B cell (primary cell): ENCODE measurements around the gene TAX1BP3. TPM values are rescaled to one million over a fixed set of nuclear protein-coding genes. Genes with fewer than 3 reads are reported as not detected.

Source experiments
- ATAC-seq: fragments of 200-7000 bp; cut with Tn5 transposase; one replicate; pipeline ENCODE4 v1.10.0; 2021; ENCODE audit warnings: low read depth, mild to moderate bottlenecking, moderate number of reproducible peaks, moderate library complexity
- CTCF ChIA-PET: fragments of 350-600 bp; sonication (Branson Sonifier 250); formaldehyde crosslinking; loops from one replicate; lab custom pipeline; 2021; ENCODE audit warnings: antibody characterized with exemption, inconsistent platforms; lab: Charles Lee
- POLR2A ChIA-PET: fragments of 350-600 bp; sonication (Branson Sonifier 250); formaldehyde crosslinking; loops from one replicate; lab custom pipeline; 2021; ENCODE audit warnings: antibody characterized with exemption; lab: Charles Lee
- DNase-seq: peaks from one replicate; pipeline ENCODE4 v3.0.0; 2013
- H2AFZ ChIP-seq: 2 replicates; pipeline ENCODE4 v1.6.1; 2012; ENCODE audit warnings: mild to moderate bottlenecking, low read depth, low read length; ENCODE audit not compliant: insufficient read depth, poor library complexity, severe bottlenecking
- H3K27ac ChIP-seq, 2 donors: 1 replicate in 1 of 2; 2 replicates in 1 of 2; pipeline ENCODE4 v1.5.1; 2012 to 2013; ENCODE audit warnings: low read length in 2 of 2, mild to moderate bottlenecking in 2 of 2, moderate library complexity in 1 of 2
- H3K27me3 ChIP-seq, 4 experiments: fragments of 200-600 bp in 1 of 4; sonication (generic) in 1 of 4; replicated peaks in 1 of 4; 1 replicate in 2 of 4; 2 replicates in 2 of 4; pipeline versions ENCODE4 v1.6.1 to v1.7.0; 2013 to 2016; ENCODE audit warnings: low read length in 3 of 4, mild to moderate bottlenecking in 2 of 4, mixed read lengths in 1 of 4, moderate library complexity in 1 of 4; ENCODE audit not compliant: insufficient read depth in 4 of 4, control insufficient read depth in 3 of 4; ENCODE audit errors: control extremely low read depth in 1 of 4
- H3K36me3 ChIP-seq, 2 experiments: replicated peaks in 1 of 2; 1 replicate in 1 of 2; 2 replicates in 1 of 2; pipeline versions ENCODE4 v1.6.1 to v1.7.1; 2013; ENCODE audit warnings: low read length in 1 of 2; ENCODE audit not compliant: insufficient read depth in 2 of 2, control insufficient read depth in 1 of 2; ENCODE audit errors: control extremely low read depth in 1 of 2, extremely low read depth in 1 of 2
- H3K4me1 ChIP-seq, 2 donors: fragments of 200-600 bp in 1 of 2; sonication (generic) in 1 of 2; 1 replicate in 1 of 2; 2 replicates in 1 of 2; pipeline versions ENCODE4 v1.5.1 to v1.6.1; 2013 to 2017; ENCODE audit warnings: low read length in 2 of 2; ENCODE audit not compliant: control insufficient read depth in 2 of 2, insufficient read depth in 2 of 2
- H3K4me2 ChIP-seq: replicated peaks from 2 replicates; pipeline ENCODE3; 2012; ENCODE audit warnings: mild to moderate bottlenecking, low read depth, low read length; ENCODE audit not compliant: poor library complexity, severe bottlenecking
- H3K4me3 ChIP-seq, 5 experiments: fragments of 200-600 bp in 1 of 5; sonication (generic) in 1 of 5; 1 replicate in 3 of 5; 2 replicates in 2 of 5; pipeline versions ENCODE4 v1.5.1 to v1.7.0; 2011 to 2016; ENCODE audit warnings: low read length in 4 of 5, mild to moderate bottlenecking in 4 of 5, low read depth in 2 of 5, control low read depth in 1 of 5, moderate library complexity in 1 of 5; ENCODE audit not compliant: insufficient read depth in 1 of 5; ENCODE audit errors: control extremely low read depth in 1 of 5, extremely low read depth in 1 of 5
- H3K79me2 ChIP-seq: fragments of 200-600 bp; sonication (generic); one replicate; pipeline ENCODE4 v1.6.0; 2016; ENCODE audit warnings: low read length; ENCODE audit not compliant: control insufficient read depth, insufficient read depth
- H3K9ac ChIP-seq: fragments of 200-600 bp; sonication (generic); 2 replicates; pipeline ENCODE4 v1.6.1; 2017; ENCODE audit warnings: mild to moderate bottlenecking, low read length, moderate library complexity
- H3K9me3 ChIP-seq, 3 donors: one replicate each; pipeline versions ENCODE4 v1.6.1 to v1.7.1; 2013; ENCODE audit warnings: low read length in 2 of 3; ENCODE audit not compliant: control insufficient read depth in 2 of 3, insufficient read depth in 1 of 3; ENCODE audit errors: control extremely low read depth in 1 of 3
- H4K20me1 ChIP-seq: 2 replicates; pipeline ENCODE4 v1.6.0; 2012; ENCODE audit warnings: mild to moderate bottlenecking, low read length; ENCODE audit not compliant: insufficient read depth, control insufficient read depth, poor library complexity, severe bottlenecking
- H3K27ac Mint-ChIP-seq: one replicate; pipeline ENCODE4 v1.8.0; 2021; ENCODE audit warnings: mixed read lengths
- H3K27me3 Mint-ChIP-seq: one replicate; pipeline ENCODE4 v1.8.0; 2021; ENCODE audit warnings: mixed read lengths
- H3K4me1 Mint-ChIP-seq: one replicate; pipeline ENCODE4 v1.8.0; 2021; ENCODE audit warnings: mixed read lengths
- H3K4me3 Mint-ChIP-seq: one replicate; pipeline ENCODE4 v1.8.0; 2021; ENCODE audit warnings: mixed read lengths
- H3K9me3 Mint-ChIP-seq: one replicate; pipeline ENCODE4 v1.8.0; 2022; ENCODE audit warnings: mixed read lengths; ENCODE audit not compliant: insufficient read depth
- EZH2 ChIP-seq: IDR thresholded peaks from 2 replicates; pipeline ENCODE4 v1.6.1; 2012; ENCODE audit warnings: borderline replicate concordance, low read depth, mild to moderate bottlenecking, moderate library complexity, low read length; ENCODE audit not compliant: insufficient read depth, poor library complexity, severe bottlenecking
- WGBS: methylation state at CpG from one replicate; pipeline ENCODE4 v1.1.5; 2013; ENCODE audit warnings: missing lambda C conversion rate; ENCODE audit not compliant: insufficient coverage; 5-methylcytosine and 5-hydroxymethylcytosine counted together
- intact Hi-C: fragments of 100-400 bp; cut with micrococcal nuclease; formaldehyde crosslinking; loops from one replicate; pipeline ENCODE4 v1.10.0; 2022
- polyA plus RNA-seq: library from polyadenylated mRNA; depleted of rRNA; stranded (reverse); fragments of >200 nt; gene quantifications from 2 replicates; pipeline ENCODE4 v1.2.3, GENCODE V29; 2012
- total RNA-seq, 2 donors: library from RNA; stranded (reverse); fragments of 120-200 nt in 1 of 2; gene quantifications; 1 replicate in 1 of 2; 2 replicates in 1 of 2; pipeline versions ENCODE4 v1.2.3 to v1.2.4, GENCODE V29; 2013 to 2022
- TF ChIP-seq, protein P1 (sequence below): fragments of 200-600 bp; IDR thresholded peaks from one replicate; pipeline ENCODE4 v1.8.0; 2022; ENCODE audit warnings: antibody characterized with exemption, mild to moderate bottlenecking

TAX1BP3 gene
- total and polyA plus RNA-seq, 2 donors (not counting 1 experiment from before 2014, with no cell fraction given), result 17.7 to 22.1 TPM

DNA sequence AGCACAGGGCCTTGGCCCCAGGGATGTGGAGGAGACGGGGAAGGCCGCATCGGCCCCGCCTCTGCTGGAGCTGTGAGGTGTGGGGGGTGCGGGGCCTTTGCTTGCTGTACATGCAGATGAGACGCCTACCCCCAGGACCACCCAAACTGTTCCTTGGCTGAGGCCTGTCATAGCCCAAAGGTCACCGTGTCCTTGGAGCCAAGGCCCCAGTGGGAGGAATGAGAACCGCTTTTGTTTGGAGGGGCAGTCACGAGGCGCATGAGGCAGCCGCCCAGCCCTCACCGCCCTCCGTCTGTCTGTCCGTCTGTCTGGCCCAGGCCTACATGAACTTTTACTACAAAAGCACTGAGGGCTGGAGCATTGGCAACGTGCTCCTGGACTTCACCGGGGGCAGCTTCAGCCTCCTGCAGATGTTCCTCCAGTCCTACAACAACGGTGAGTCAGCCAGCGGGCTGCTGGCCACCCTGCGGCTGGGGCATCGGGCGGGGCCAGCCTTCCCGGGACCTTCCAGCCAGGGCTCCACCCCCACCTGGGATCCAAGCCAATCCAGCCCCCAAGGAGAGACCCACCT is 8.8 kb downstream of the TAX1BP3 start:
- WGBS, result 94% methylated on average over 16 of the region's 22 CpGs
- Histone ChIP-seq H2AFZ (no peak overlapping the region), H3K27ac (no peak overlapping the region), H3K36me3 (peaks cover 0 to 5% of the 10 kb centered on the region in 2 experiments), H3K4me3 (no peak overlapping the region), H3K4me2 (no peak overlapping the region), H3K79me2 (no peaks in the 10 kb centered on the region), H3K9me3 (no peaks in the 10 kb centered on the region), H3K4me1 (peaks cover 0 to 4% of the 10 kb centered on the region in 2 donors), H4K20me1 (no peaks in the 10 kb centered on the region), H3K9ac (no peak overlapping the region), H3K27me3 (no peaks in the 10 kb centered on the region)
- no peaks in the 10 kb centered on the region for H3K27me3 Mint-ChIP-seq
- ChIA-PET POLR2A (interaction anchor here (0.6 kb wide), 1 partner anchor 22 kb away, joined by 3 read pairs; no protein-coding TSS in a partner anchor), CTCF (no interaction called here)
- H3K9me3 Mint-ChIP-seq, result no peaks in the 10 kb centered on the region
- no peak overlapping the region for H3K4me3 Mint-ChIP-seq
- H3K4me1 Mint-ChIP-seq, result peaks cover 2% of the 10 kb centered on the region
- intact Hi-C loops, result no loop called here
- no peak overlapping the region for H3K27ac Mint-ChIP-seq
- TF ChIP-seq, protein P1, sequence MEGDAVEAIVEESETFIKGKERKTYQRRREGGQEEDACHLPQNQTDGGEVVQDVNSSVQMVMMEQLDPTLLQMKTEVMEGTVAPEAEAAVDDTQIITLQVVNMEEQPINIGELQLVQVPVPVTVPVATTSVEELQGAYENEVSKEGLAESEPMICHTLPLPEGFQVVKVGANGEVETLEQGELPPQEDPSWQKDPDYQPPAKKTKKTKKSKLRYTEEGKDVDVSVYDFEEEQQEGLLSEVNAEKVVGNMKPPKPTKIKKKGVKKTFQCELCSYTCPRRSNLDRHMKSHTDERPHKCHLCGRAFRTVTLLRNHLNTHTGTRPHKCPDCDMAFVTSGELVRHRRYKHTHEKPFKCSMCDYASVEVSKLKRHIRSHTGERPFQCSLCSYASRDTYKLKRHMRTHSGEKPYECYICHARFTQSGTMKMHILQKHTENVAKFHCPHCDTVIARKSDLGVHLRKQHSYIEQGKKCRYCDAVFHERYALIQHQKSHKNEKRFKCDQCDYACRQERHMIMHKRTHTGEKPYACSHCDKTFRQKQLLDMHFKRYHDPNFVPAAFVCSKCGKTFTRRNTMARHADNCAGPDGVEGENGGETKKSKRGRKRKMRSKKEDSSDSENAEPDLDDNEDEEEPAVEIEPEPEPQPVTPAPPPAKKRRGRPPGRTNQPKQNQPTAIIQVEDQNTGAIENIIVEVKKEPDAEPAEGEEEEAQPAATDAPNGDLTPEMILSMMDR, result no peak
- no peak for TF ChIP-seq EZH2
- DNase-seq, result no peak
- no peak for ATAC-seq

DNA sequence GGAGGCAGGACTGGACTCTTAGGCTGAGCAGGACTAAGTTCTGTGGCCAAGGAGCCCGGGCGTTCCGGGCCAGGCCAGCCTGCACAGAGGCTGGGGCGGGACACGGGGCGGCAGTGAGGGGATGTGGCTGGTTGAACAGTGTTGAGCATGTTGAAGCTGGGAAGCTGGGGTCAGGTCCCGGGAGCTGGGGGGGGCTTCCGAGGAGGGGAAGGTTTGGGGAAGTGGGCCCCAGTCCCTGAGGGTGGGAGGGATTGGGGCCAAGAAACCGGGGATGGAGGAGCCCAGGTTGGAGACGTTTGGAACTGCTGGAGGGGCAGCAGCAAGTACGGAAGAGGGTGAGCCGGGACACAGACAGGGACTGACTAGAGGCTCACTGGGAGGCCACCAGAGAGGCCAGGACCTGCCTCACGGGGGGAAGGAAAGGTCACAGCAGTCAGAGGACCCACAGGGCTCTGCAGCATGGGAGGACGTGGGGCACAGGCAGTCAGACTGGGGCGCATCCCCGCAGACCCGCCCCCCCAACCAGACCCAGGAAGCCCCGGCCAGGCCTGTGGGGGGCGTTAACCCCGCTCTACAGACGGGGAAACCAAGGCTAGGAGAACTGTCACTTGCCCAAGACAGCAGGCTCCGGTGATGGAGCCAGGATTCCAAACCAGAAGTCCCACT is 9.5 kb downstream of the TAX1BP3 start:
- no peaks in the 10 kb centered on the region for H4K20me1 ChIP-seq
- no peaks in the 10 kb centered on the region for H3K9me3 ChIP-seq
- Mint-ChIP-seq H3K27me3 (no peaks in the 10 kb centered on the region), H3K9me3 (no peaks in the 10 kb centered on the region), H3K4me1 (peaks cover 2% of the 10 kb centered on the region), H3K4me3 (no peak overlapping the region), H3K27ac (no peak overlapping the region)
- H3K36me3 ChIP-seq, result peaks cover 0 to 4% of the 10 kb centered on the region in 2 experiments
- 88% methylated on average over 19 of the region's 22 CpGs for WGBS
- no peaks in the 10 kb centered on the region for H3K27me3 ChIP-seq
- no peak for DNase-seq
- ChIA-PET POLR2A (interaction anchor here (0.6 to 0.7 kb wide), 2 partner anchors 21 to 362 kb away, joined by 3 to 8 read pairs; no protein-coding TSS in a partner anchor), CTCF (no interaction called here)
- H3K9ac ChIP-seq, result no peak overlapping the region
- H3K4me3 ChIP-seq, result no peak overlapping the region
- TF ChIP-seq EZH2, result no peak
- TF ChIP-seq, protein P1, result no peak
- no peak overlapping the region for H3K4me2 ChIP-seq
- H3K27ac ChIP-seq, result no peak overlapping the region
- ATAC-seq, result no peak
- intact Hi-C loops, result no loop called here
- peaks cover 0 to 4% of the 10 kb centered on the region in 2 donors for H3K4me1 ChIP-seq
- no peaks in the 10 kb centered on the region for H3K79me2 ChIP-seq
- H2AFZ ChIP-seq, result no peak overlapping the region
